ENCODE data around the gene OSBP. TPM values are rescaled to one million over a fixed set of nuclear protein-coding genes. Genes with fewer than 3 reads are reported as not detected.
"Not testable (repeated sequence)": the region's sequence is repeated elsewhere in the genome, so short reads cannot be mapped to it uniquely, and the experiment has no call there.

OSBP gene
- total RNA-seq, result 31.2 and 65.9 TPM in 2 replicates

GRCh38 chr11:59615637-59616395 is at the start of gene OSBP:
Gene OSBP (minus strand): TSS chr11:59615774. CDS start chr11:59615664, 110 bp downstream.
- DNase-seq (ENCODE audit: low read depth in 2 of 2), result peak; percentile 100

- peak in 1 of 2 donors; percentile 3 for DNase-seq (ENCODE audit: low read depth in 2 of 2)
Measured at GRCh38 chr11:59660621-59661020, 45.0 kb upstream of the OSBP start.

GRCh38 chr11:59659981-59660380 is 44.4 kb upstream of the OSBP start:
- DNase-seq (ENCODE audit: low read depth in 2 of 2), result peak in 1 of 2 donors; percentile 16

GRCh38 chr11:59658036-59658435 is 42.5 kb upstream of the OSBP start:
- DNase-seq (ENCODE audit: low read depth in 2 of 2), result peak in 1 of 2 donors; percentile 6

- no peak for DNase-seq (ENCODE audit: low read depth in 2 of 2)
Measured at GRCh38 chr11:59654893-59655292, 39.3 kb upstream of the OSBP start.

GRCh38 chr11:59647245-59647980 is 31.8 kb upstream of the OSBP start:
- DNase-seq (ENCODE audit: low read depth in 2 of 2), result no peak

- DNase-seq (ENCODE audit: low read depth in 2 of 2), result peak in 1 of 2 donors; percentile 69
Measured at GRCh38 chr11:59644528-59644927, 29.0 kb upstream of the OSBP start.

- no peak for DNase-seq (ENCODE audit: low read depth in 2 of 2)
Measured at GRCh38 chr11:59643390-59643789, 27.8 kb upstream of the OSBP start.

GRCh38 chr11:59641156-59641555 is 25.6 kb upstream of the OSBP start:
- DNase-seq (ENCODE audit: low read depth in 2 of 2), result no peak

- DNase-seq (ENCODE audit: low read depth in 2 of 2), result no peak
Measured at GRCh38 chr11:59630493-59630892, 14.9 kb upstream of the OSBP start.

- DNase-seq (ENCODE audit: low read depth in 2 of 2), result no peak
Measured at GRCh38 chr11:59629996-59630395, 14.4 kb upstream of the OSBP start.

- DNase-seq (ENCODE audit: low read depth in 2 of 2), result not testable (repeated sequence)
Measured at GRCh38 chr11:59626969-59627368, 11.4 kb upstream of the OSBP start.

GRCh38 chr11:59625703-59626102 is 10.1 kb upstream of the OSBP start:
- no peak for DNase-seq (ENCODE audit: low read depth in 2 of 2)

GRCh38 chr11:59617876-59618275 is 2.3 kb upstream of the OSBP start:
- no peak for DNase-seq (ENCODE audit: low read depth in 2 of 2)

GRCh38 chr11:59616396-59616982 is 915 bp upstream of the OSBP start:
- DNase-seq (ENCODE audit: low read depth in 2 of 2), result no peak

- peak in 1 of 2 donors; percentile 14 for DNase-seq (ENCODE audit: low read depth in 2 of 2)
Measured at GRCh38 chr11:59615120-59615636, 396 bp downstream of the OSBP start.

GRCh38 chr11:59614277-59615119 is 1.1 kb downstream of the OSBP start:
- DNase-seq (ENCODE audit: low read depth in 2 of 2), result peak; percentile 15 to 52

GRCh38 chr11:59611570-59612565 is 3.7 kb downstream of the OSBP start:
- DNase-seq (ENCODE audit: low read depth in 2 of 2), result peak in 1 of 2 donors; percentile 54

- DNase-seq (ENCODE audit: low read depth in 2 of 2), result no peak
Measured at GRCh38 chr11:59610289-59610688, 5.3 kb downstream of the OSBP start.

Measured in lung microvascular endothelial cell (primary cell).